ENCODE measurements around the gene FPR1. TPM values are rescaled to one million over a fixed set of nuclear protein-coding genes. Genes with fewer than 3 reads are reported as not detected.

The FPR1 gene
- total and polyA plus RNA-seq, 2 of the 8 experiments (the other 6 are each of a cell fraction or from before 2014, with no cell fraction given) = 0.11 TPM; not detected in 1

- no peak for TF ChIP-seq NRF1 (IDR thresholded peaks at IDR 0.05; ENCODE audit: low read depth, low read length)
- no peak for TF ChIP-seq KDM4A (IDR thresholded peaks at IDR 0.05; ENCODE audit: low read depth, low read length, severe bottlenecking)
- no peak for TF ChIP-seq RFX5 (IDR thresholded peaks at IDR 0.05; ENCODE audit: borderline replicate concordance, low read depth, low read length)
- TF ChIP-seq JUND (IDR thresholded peaks at IDR 0.05; ENCODE audit: low read length) = no peak
Measured at GRCh38 chr19:51751655-51752054, at the start of gene FPR1 (continued).
